ENCODE data around the gene SGF29. TPM values are rescaled to one million over a fixed set of nuclear protein-coding genes. Genes with fewer than 3 reads are reported as not detected.
"Not testable (repeated sequence)": the region's sequence is repeated elsewhere in the genome, so short reads cannot be mapped to it uniquely, and the experiment has no call there.

The SGF29 gene
- total RNA-seq, 4 donors from 2014 or later = 31.9 to 52.1 (median 36.1) TPM

DNA sequence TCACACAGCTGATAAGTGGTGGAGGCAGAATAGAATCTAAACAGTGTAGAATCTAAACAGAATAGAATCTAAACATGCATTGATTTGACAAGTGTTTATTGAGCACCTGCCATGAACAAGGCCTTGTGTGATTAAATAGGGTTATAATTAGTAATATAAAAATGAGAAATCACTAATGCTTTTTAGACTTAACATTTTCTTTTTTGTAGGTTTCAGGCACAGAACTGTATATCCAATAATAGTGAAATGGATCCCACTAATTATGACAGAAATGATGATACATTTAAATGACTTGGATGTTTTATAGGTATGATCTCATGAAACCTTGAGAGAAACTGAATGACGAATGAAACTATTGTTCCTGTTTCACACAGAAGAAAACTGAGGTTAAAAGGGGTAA lies 84.0 kb downstream of the SGF29 start, which contains the start of gene NPIPB8:
NPIPB8 (plus strand) TSS at position 301 of the 400 bp plus-strand sequence. CDS start 296 bp downstream, outside the sequence.
- not testable (repeated sequence) for DNase-seq (ENCODE audit: low spot score in 2 of 2); H3K27ac ChIP-seq; H3K27me3 ChIP-seq; H3K9me3 ChIP-seq; H3K4me3 ChIP-seq; H3K36me3 ChIP-seq; H3K4me1 ChIP-seq
- WGBS, 2 donors = 78 to 80% methylated on average over 1 of the region's 1 CpG

- not testable (repeated sequence) for H3K27ac ChIP-seq; DNase-seq (ENCODE audit: low spot score in 2 of 2); H3K36me3 ChIP-seq; H3K4me1 ChIP-seq; H3K4me3 ChIP-seq; H3K27me3 ChIP-seq; H3K9me3 ChIP-seq
- 83 to 90% methylated on average over 2 to 3 of the region's 5 CpGs for WGBS, 2 donors
Observed at GRCh38 chr16:28638359-28638758, 84.6 kb downstream of the SGF29 start.

DNA sequence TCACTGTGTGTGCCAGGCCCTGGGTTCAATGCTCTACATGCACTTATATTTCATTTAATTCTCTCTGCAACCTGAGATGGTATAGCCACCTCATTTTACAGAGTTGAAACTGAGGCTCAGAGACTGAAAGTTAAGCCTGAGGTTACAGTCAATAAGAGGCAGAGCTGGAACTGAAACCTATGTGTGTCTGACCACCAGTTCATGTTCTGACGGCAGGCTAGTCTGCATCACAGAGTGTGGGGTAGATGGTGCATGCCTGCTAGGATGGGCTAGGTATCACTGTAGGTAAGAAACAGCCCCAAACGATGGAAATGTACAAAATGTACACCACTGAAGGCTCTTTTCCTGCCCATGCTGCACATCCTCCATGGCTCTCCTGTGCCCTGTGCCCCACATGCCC lies 86.2 kb downstream of the SGF29 start:
- WGBS, 2 donors = 58 to 88% methylated on average over 2 of the region's 2 CpGs

More for the DNA sequence above, 86.2 kb downstream of the SGF29 start:
- not testable (repeated sequence) for DNase-seq (ENCODE audit: low spot score in 2 of 2); H3K27ac ChIP-seq; H3K36me3 ChIP-seq; H3K4me1 ChIP-seq; H3K27me3 ChIP-seq; H3K9me3 ChIP-seq; H3K4me3 ChIP-seq

Other genes starting within 250 kb of the SGF29 start
- 1 to 10 TPM in 2 of 4 donors, not detected in 2; 4.5 to 6.1 TPM for gene NPIPB6, start 190.4 kb upstream of the SGF29 start, total RNA-seq
- gene EIF3CL, start 150.1 kb upstream of the SGF29 start, total RNA-seq = 100 to 1,000 TPM; 185 to 265 (median 230) TPM
- not detected for gene NPIPB7, start 81.6 kb upstream of the SGF29 start, total RNA-seq
- 10 to 100 TPM; 25.8 to 45.1 (median 29.7) TPM for gene CLN3, start 61.8 kb upstream of the SGF29 start, total RNA-seq
- gene APOBR, start 59.3 kb upstream of the SGF29 start, total RNA-seq = 1 to 10 TPM; 1.3 to 4.5 (median 1.8) TPM
- gene IL27, start 47.1 kb upstream of the SGF29 start, total RNA-seq = not detected
- 10 to 100 TPM; 33.0 to 57.2 (median 53.4) TPM for gene NUPR1, start 14.9 kb upstream of the SGF29 start, total RNA-seq
- 10 to 100 TPM in 1 of 4 donors, 1 to 10 TPM in 2, not detected in 1; 2.4 to 11.8 (median 6.1) TPM for gene SULT1A2, start 43.1 kb downstream of the SGF29 start, total RNA-seq
- 10 to 100 TPM; 30.9 to 59.8 (median 43.7) TPM for gene SULT1A1, start 56.1 kb downstream of the SGF29 start, total RNA-seq
- gene NPIPB8, start 84.1 kb downstream of the SGF29 start, total RNA-seq = 1 to 10 TPM in 2 of 4 donors, not detected in 2; 1.3 to 2.4 TPM
- 100 to 1,000 TPM; 158 to 275 (median 197) TPM for gene EIF3C, start 157.5 kb downstream of the SGF29 start, total RNA-seq
- gene NPIPB9, start 197.9 kb downstream of the SGF29 start, total RNA-seq = 10 to 100 TPM in 2 of 4 donors, 1 to 10 TPM in 2; 8.4 to 15.9 (median 10.9) TPM